Measurements from ENCODE around the gene WNK2.
A peak's percentile ranks its signal among the peaks of the same experiment; 100 is the strongest.

WNK2 gene

GRCh38 chr9:93154293-93154903, 29.5 kb upstream of the WNK2 start:
- TF ChIP-seq CTCF (conservative IDR thresholded peaks at IDR 0.05), result peak; percentile 88
- no peak for TF ChIP-seq ZFX (IDR thresholded peaks at IDR 0.05)
- H3K27ac ChIP-seq, result no peak overlapping the region

DNA sequence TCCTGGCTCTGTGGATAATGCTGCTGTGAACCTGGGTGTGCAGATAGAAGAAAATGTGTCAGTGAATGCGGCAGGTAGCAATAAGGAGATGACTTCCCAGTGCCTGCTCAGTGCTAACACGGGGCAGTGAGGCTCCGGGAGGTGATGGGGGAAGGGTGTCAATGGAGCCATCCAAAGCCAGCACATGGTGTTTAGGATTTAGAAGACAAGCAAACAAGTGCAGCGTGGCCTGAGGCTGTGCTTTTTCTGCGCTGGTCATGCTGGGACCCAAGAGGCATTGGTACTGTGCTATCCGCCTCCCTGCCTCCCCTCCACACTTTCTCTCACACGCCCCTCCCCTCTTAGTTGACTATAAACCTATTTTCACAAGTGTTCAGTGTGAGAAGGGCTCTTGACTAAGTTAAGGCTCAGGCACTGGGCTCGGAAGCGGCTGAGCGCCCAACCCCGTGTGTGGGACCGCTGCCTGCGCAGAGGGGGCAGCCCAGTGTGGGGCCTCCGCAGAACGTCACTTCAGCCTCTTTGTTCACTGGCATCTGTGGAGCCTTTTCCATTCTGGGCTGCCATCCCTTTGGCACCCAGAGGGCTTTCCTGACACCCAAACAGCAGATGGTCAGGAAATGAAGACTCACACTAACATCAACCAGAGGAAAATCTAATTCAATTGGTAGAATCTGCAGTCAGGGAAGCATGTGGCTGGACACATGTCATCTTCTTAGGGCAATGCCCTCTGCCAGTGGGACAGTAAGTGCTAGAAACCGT, 28.0 kb upstream of the WNK2 start:
- no peak overlapping the region for H3K27ac ChIP-seq
- TF ChIP-seq CTCF (conservative IDR thresholded peaks at IDR 0.05), result no peak
- no peak for TF ChIP-seq ZFX (IDR thresholded peaks at IDR 0.05)

DNA sequence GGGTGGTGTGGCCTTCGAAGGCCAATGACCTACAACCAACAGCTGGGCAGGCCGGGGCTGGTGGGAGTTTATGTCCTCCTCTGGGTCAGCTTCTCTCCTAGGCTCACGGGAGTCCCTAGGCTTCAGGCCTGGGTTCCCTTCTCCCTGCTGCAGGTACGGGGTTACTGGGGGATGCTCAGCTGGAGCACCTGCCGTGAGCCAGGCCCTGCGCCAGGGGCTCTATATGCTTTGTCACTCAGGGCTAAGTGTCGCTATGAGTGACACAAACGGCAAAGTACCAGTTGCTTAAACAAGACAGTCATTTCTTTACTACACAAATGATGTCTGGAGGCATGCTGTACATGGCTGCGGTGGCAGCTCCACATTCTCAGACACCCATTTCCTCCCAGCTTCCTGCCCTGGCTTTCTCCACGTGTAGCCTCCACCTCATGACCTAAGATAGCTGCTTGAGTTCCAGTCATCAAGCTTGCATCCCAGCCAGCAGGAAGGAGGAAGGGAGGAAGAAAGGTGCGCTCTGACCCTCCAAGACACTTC, 27.4 kb upstream of the WNK2 start:
- TF ChIP-seq CTCF (conservative IDR thresholded peaks at IDR 0.05) (no peak), ZFX (IDR thresholded peaks at IDR 0.05) (no peak)

GRCh38 chr9:93159601-93160471, 24.1 kb upstream of the WNK2 start:
- TF ChIP-seq CTCF (conservative IDR thresholded peaks at IDR 0.05) (peak; percentile 100), ZFX (IDR thresholded peaks at IDR 0.05) (no peak)

More for the DNA sequence above, 27.4 kb upstream of the WNK2 start:
- no peak overlapping the region for H3K27ac ChIP-seq

DNA sequence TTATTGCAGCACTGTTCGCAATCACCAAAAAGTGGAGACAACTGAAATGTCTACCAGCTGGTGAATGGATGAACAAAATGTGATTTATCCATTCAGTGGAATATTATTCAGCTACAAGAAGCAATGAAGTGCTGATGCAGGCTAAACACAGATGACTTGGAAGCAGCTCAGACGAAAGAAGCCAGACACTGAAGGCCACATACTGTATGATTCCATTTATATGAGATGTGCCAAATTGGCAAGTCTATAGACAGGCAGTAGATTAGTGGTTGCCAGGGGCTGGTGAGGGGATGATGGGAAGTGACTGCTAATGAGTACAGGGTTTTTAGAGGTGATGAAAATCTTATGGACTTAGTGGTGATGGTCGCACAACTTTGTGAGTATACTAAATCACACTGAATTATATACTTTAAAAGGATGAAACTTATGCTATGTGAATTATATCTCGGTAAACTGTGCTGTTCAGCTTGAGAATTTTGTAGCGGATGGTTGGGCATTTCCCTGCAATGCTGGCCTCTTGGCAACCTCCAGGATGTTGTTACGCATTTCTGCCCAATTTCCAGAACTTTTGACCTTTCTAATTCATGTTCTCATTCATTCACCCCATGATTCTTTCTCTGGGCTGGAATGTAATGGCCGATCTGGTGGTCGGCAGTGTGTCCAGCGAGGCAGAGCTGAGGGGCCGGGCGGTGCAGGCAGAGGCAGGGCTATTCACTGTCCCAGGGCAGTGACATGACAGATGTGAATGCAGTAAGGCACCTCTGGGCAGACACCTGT, 22.0 kb upstream of the WNK2 start:
- H3K27ac ChIP-seq, result no peak overlapping the region
- TF ChIP-seq ZFX (IDR thresholded peaks at IDR 0.05) (no peak), CTCF (conservative IDR thresholded peaks at IDR 0.05) (no peak)

More at GRCh38 chr9:93159601-93160471, 24.1 kb upstream of the WNK2 start:
- H3K27ac ChIP-seq, result no peak overlapping the region

DNA sequence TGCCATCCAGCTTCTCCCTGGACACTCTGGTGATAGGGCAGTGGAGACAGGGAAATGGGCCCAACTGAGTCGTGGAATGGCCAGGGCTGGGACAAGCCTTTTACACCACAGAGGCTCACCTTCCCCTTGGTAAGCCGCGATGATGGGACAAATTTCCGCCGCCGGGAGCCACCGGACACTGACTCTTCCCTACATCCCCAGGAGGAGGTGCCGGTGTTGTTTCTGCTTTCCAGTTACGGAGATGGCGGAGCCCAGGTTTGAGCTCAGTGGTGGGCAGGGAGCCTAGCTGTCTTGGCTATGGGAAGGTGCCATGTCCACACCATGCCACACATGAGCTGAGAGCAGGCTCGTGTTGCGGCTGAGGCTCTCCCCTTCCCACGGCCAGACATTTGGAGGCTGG, 19.9 kb upstream of the WNK2 start:
- TF ChIP-seq ZFX (IDR thresholded peaks at IDR 0.05), result no peak
- no peak for TF ChIP-seq CTCF (conservative IDR thresholded peaks at IDR 0.05)
- H3K27ac ChIP-seq, result no peak overlapping the region

Measured in C4-2B (cell line).